ENCODE data around the gene CNOT4.
"Not testable (repeated sequence)": the region's sequence is repeated elsewhere in the genome, so short reads cannot be mapped to it uniquely, and the experiment has no call there.

The CNOT4 gene

DNA sequence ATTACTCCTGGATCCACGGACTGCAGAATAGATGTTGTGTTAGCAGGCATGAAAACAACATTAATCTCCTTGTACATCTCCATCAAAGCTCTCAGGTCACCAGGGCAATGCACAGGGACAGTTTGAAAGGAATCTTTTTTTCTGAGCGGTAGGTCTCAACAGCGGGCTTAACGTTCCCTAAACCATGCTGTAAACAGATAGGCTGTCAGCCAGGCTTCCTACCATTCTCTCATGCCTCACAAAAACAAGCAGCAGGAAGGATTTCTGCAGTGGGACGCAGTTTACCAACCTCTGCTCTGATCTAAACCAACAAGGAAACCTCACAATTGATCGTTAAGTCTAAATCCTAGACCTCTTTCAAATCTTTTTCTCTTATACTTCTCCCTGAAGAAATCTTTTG lies 50.8 kb downstream of the CNOT4 start:
- no peak for DNase-seq (ENCODE audit: low read depth in 2 of 2)

GRCh38 chr7:135454060-135454459 lies 55.8 kb downstream of the CNOT4 start:
- no peak for DNase-seq (ENCODE audit: low read depth in 2 of 2)

DNA sequence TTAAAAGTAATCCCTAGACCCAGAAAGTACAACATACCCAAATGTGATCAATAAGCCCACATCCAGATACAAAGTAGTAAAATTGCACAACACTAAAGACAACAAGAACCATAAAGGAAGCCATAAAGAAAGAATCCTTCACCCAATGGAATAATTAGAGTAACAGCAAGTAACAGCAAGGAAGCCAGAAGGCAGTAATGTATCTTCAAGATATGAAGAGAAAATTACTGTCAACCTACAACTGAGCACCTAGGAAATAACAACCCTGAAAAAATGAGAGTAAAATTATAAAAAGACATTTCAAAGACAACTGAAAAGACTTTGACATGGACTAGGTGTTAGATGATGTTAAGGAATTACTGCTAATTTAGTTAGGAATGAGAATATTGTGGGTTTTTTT lies 60.5 kb downstream of the CNOT4 start:
- DNase-seq (ENCODE audit: low read depth in 2 of 2), result no peak

GRCh38 chr7:135448753-135449152 lies 61.1 kb downstream of the CNOT4 start:
- DNase-seq (ENCODE audit: low read depth in 2 of 2), result no peak

DNA sequence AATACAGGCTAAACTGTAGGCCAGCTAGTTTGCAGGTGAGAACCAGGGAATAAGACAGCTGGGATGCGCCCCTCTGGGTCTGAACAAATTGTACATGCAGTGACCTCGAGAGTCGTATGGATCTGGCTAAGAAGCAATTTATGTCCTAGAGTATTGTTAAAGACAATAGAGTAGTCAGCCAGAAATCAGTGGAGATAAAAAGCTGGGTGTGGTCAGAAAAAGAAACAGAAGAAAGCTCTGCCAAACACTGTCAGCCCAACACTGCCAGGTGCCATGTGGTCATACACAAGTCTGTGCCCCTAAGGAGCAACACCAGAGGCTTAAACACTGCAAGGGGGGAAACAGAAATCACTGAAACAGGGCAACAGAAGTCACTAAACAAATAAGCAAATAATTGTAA lies 62.2 kb downstream of the CNOT4 start:
- DNase-seq (ENCODE audit: low read depth in 2 of 2), result no peak

- DNase-seq (ENCODE audit: low read depth in 2 of 2), result no peak
Measured at GRCh38 chr7:135445690-135446089, 64.2 kb downstream of the CNOT4 start.

DNA sequence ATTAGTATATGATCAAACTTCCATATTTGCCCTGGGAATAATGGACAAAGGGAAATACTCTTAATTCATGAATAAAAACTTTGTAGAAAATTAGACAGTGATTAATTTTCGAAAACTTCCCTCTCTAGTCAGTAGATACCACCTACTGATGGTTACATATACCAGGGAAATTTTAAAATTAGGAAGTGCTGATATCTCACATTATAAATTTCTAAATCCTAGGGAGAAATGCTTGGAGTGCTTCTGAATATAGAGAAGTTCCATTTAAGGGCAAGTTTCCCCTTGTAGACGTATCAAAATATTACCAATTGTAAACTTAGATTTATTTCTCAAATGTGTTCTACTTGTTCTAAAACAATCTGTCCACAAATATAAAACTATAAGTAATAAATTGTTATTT lies 64.6 kb downstream of the CNOT4 start:
- DNase-seq (ENCODE audit: low read depth in 2 of 2), result not testable (repeated sequence)

DNA sequence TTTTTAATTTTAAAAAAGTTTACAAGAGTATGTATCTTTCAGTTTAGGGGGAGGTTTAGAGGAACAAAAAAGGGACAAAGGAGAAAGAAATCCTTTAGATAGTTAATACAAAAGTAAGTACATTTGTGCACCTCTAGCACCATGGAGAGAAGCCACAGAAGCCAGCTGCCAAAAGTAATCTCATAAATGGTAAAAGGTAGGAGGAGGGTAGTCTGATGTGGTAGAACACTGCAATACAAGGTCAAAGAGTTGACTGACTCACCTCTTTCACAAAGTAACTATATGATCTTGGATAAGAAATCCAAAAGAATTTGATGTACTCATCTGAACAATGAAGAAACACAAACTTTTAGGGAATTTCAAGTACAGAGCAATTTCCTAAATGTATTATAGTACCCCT lies 68.1 kb downstream of the CNOT4 start:
- no peak for DNase-seq (ENCODE audit: low read depth in 2 of 2)

- DNase-seq (ENCODE audit: low read depth in 2 of 2), result no peak
Measured at GRCh38 chr7:135434047-135434446, 75.9 kb downstream of the CNOT4 start.

- no peak for DNase-seq (ENCODE audit: low read depth in 2 of 2)
Measured at GRCh38 chr7:135430626-135431025, 79.3 kb downstream of the CNOT4 start.

GRCh38 chr7:135428879-135429278 lies 81.0 kb downstream of the CNOT4 start:
- no peak for DNase-seq (ENCODE audit: low read depth in 2 of 2)

- DNase-seq (ENCODE audit: low read depth in 2 of 2), result no peak
Measured at GRCh38 chr7:135428011-135428410, 81.9 kb downstream of the CNOT4 start.

GRCh38 chr7:135427166-135427565 lies 82.7 kb downstream of the CNOT4 start:
- no peak for DNase-seq (ENCODE audit: low read depth in 2 of 2)

GRCh38 chr7:135425036-135425435 lies 84.9 kb downstream of the CNOT4 start:
- DNase-seq (ENCODE audit: low read depth in 2 of 2), result no peak

GRCh38 chr7:135420786-135421185 lies 89.1 kb downstream of the CNOT4 start:
- DNase-seq (ENCODE audit: low read depth in 2 of 2), result no peak

DNA sequence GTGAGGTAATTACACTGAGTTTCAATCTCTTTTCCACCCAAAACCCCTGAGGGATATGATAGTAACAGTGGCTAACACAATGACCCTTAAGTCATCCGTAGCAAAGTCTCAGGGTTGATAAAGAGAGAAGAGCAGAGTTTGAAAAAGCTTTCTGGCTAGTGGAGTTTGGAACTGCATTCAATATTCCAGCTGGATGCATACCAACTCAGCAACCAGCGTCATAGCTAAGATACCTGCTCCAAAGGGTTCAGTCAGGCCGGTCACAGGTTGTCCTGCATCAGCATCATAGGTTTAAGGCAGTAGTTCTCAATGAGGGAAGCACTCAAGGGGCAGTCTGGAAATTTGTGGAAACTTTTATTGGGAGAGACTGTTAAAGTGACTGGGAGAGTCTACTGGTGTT lies 93.5 kb downstream of the CNOT4 start:
- DNase-seq (ENCODE audit: low read depth in 2 of 2), result no peak

- peak in 1 of 2 donors; percentile 22 for DNase-seq (ENCODE audit: low read depth in 2 of 2)
Measured at GRCh38 chr7:135414850-135415439, 95.0 kb downstream of the CNOT4 start.

GRCh38 chr7:135414208-135414607 lies 95.7 kb downstream of the CNOT4 start:
- DNase-seq (ENCODE audit: low read depth in 2 of 2), result no peak

DNA sequence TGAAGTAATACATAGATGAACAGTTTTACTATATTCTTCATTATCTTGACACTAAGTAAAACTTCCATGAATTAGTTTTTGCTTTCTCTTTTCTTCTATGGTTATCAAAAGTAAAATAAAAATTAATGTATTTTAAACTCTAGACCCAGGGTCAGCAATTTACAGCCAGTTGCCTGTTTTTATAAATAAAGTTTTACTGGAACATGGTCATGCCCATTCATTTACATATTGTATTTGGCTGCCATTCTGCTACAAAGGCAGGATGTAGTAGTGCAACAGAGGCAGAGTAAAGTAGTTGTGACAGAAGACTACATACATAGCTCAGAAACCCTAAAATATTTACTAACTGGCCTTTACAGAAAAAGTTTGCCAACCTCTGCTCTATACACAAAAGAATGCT lies 98.8 kb downstream of the CNOT4 start:
- DNase-seq (ENCODE audit: low read depth in 2 of 2), result no peak

GRCh38 chr7:135410543-135410942 lies 99.4 kb downstream of the CNOT4 start:
- DNase-seq (ENCODE audit: low read depth in 2 of 2), result no peak

DNA sequence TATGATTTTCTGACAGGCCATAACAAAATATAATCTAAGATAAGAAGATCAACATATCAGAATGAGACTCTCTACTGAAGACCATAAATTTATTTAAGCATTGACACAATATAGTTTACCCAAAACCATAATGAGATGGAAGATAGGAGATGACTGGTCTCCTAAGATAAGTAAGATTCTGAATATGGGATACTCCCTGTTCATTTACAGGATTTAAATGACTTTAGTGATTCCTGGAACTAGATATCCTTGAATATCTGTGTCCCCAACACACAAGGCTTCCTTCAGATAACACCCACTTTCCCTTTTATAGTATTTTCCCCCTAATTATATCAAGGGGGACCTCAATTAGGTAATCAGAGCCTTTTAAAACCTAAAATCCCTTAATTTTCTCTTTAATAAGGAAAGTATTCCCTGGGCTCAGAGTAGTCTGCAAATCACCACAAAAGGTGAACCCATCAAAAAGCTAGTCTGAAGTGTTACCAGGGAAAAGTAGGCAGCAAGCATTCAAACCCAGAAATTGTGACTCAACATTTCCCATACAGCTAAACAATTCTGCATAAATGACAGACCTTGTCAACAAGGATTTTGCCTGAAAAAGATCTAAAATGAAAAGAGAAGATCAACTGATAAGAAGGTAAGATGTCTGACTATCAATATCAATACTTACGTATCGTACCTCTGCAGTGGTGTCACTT lies 99.9 kb downstream of the CNOT4 start:
- no peak for DNase-seq (ENCODE audit: low read depth in 2 of 2)

DNA sequence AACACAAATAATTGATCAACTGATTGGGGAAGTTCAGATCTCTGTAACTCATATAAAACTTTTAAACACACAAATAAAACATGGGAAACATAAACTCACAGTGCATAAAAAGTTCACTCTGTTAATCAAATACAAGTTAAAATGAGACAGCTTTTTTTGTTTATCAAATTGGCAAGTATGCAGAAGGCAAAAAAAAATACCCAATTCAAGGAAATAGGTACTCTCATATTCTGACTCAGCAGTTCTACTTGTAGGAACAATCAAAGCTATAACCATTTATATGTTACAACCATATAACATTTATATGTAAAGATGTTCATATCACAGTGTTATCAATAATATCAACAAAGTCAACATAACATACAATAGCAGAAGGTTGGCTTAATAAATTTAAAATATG lies 102.0 kb downstream of the CNOT4 start:
- DNase-seq (ENCODE audit: low read depth in 2 of 2), result no peak

DNA sequence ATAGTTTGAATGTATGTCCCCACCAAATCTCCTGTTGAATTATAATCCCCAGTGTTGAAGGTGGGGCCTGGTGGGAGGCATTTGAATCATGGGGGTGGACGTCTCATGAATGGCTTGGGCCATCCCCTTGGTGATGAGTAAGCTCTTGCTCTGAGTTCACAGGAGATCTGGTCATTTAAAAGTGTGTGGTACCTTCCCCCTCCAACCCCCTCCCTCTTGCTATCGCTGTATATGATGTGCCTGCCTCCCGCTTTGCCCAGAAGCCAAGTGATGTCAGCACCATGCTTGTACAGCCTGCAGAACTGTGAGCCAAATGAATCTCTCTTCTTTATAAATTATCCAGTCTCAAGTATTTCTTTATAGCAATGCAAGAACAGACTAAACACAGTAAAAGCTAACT lies 103.0 kb downstream of the CNOT4 start:
- no peak for DNase-seq (ENCODE audit: low read depth in 2 of 2)

DNA sequence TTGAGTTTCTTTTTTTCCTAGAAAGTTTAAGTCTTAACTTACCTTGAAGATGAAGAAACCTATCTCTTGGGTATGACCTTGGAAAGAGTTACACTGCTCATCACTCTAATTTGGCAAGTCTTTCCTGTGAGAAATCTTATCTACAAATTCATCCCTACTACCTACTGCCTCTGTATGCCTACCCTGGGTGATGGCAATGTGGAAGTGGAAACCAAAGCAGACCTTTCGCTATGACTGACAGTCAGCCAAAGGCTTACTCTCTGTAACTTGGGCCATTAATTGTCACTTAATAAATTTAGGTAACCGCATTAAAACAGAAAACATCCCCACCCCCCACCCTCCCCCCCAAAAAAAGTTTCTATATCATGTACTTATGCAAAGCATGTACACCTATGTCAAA lies 103.9 kb downstream of the CNOT4 start:
- no peak for DNase-seq (ENCODE audit: low read depth in 2 of 2)

All from stimulated activated CD4-positive, alpha-beta T cell treated with anti-CD3 and anti-CD28 coated beads, Interleukin-4, amount 100 ng/mL, for 48 hours (primary cell).